Osteoblast (primary cell): ENCODE results near the gene PES1. TPM values are rescaled to one million over a fixed set of nuclear protein-coding genes. Genes with fewer than 3 reads are reported as not detected.
A peak's percentile ranks its signal among the peaks of the same experiment; 100 is the strongest.
"Not testable (repeated sequence)": the region's sequence is repeated elsewhere in the genome, so short reads cannot be mapped to it uniquely, and the experiment has no call there.

Experiments
- DNase-seq: peaks from one replicate; pipeline ENCODE4 v3.0.0; 2011; ENCODE audit warnings: low spot score, mixed read lengths; ENCODE audit not compliant: insufficient read length; ENCODE audit errors: missing footprints
- H2AFZ ChIP-seq: 2 replicates; pipeline ENCODE4 v1.6.0; 2011; ENCODE audit warnings: mild to moderate bottlenecking, low read length
- H3K27ac ChIP-seq: 2 replicates; pipeline ENCODE4 v1.5.1; 2011; ENCODE audit warnings: mild to moderate bottlenecking, low read depth, low read length, moderate library complexity
- H3K27me3 ChIP-seq: 2 replicates; pipeline ENCODE4 v1.6.0; 2012; ENCODE audit warnings: mild to moderate bottlenecking, control low read depth, inconsistent platforms, low read length, moderate library complexity; ENCODE audit not compliant: insufficient read depth
- H3K36me3 ChIP-seq: 2 replicates; pipeline ENCODE4 v1.5.1; 2011; ENCODE audit warnings: mild to moderate bottlenecking, low read length, control low read depth, moderate library complexity; ENCODE audit not compliant: insufficient read depth
- H3K4me1 ChIP-seq: 2 replicates; pipeline ENCODE4 v1.5.1; 2011; ENCODE audit warnings: mild to moderate bottlenecking, low read length, control low read depth, moderate library complexity; ENCODE audit not compliant: insufficient read depth
- H3K4me2 ChIP-seq: 2 replicates; pipeline ENCODE4 v1.6.0; 2011; ENCODE audit warnings: mild to moderate bottlenecking, low read length; ENCODE audit not compliant: insufficient read depth
- H3K4me3 ChIP-seq: fragments of 200-600 bp; sonication (generic); 3 replicates; pipeline ENCODE4 v1.5.1; 2012; ENCODE audit warnings: mild to moderate bottlenecking, low read length, inconsistent platforms; ENCODE audit not compliant: insufficient read depth
- H3K79me2 ChIP-seq: 2 replicates; pipeline ENCODE4 v1.6.0; 2012; ENCODE audit warnings: mild to moderate bottlenecking, low read length, control low read depth, inconsistent platforms; ENCODE audit not compliant: insufficient read depth
- H3K9me3 ChIP-seq: 2 replicates; pipeline ENCODE4 v1.5.1; 2011; ENCODE audit warnings: low read depth, low read length, control low read depth
- H4K20me1 ChIP-seq: 2 replicates; pipeline ENCODE4 v1.6.0; 2012; ENCODE audit warnings: mild to moderate bottlenecking, low read length, control low read depth; ENCODE audit not compliant: insufficient read depth
- total RNA-seq: library from RNA; depleted of rRNA; stranded (reverse); fragments of >200 nt; gene quantifications from 2 replicates; pipeline ENCODE4 v1.2.3, GENCODE V29; 2012
- TF ChIP-seq, protein P1 (sequence below): IDR thresholded peaks from 2 replicates; pipeline ENCODE4 v1.5.1; 2011; ENCODE audit warnings: mild to moderate bottlenecking, low read depth, low read length, moderate library complexity; ENCODE audit errors: extremely low read depth

Gene PES1
- total RNA-seq, 1 donor, result 64.8 TPM

DNA sequence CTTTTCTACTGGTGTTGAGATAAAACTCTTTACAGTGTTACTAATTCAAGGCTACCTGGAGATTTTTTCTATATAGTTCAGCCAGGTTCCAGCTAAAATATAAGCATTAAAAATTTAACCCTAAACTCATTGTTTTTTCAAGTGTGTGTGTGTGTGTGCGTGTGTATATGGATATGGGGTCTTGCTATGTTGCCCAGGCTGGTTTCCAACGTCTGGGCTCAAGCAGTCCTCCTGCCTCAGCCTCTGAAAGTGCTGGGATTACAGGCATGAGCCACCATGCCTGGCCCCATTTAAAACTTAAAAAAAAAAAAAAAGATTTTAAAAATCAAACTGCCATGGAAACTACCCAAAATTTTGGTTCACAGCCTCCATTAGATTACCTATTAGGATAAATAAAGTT is 4.5 kb upstream of the PES1 start:
- TF ChIP-seq, protein P1, sequence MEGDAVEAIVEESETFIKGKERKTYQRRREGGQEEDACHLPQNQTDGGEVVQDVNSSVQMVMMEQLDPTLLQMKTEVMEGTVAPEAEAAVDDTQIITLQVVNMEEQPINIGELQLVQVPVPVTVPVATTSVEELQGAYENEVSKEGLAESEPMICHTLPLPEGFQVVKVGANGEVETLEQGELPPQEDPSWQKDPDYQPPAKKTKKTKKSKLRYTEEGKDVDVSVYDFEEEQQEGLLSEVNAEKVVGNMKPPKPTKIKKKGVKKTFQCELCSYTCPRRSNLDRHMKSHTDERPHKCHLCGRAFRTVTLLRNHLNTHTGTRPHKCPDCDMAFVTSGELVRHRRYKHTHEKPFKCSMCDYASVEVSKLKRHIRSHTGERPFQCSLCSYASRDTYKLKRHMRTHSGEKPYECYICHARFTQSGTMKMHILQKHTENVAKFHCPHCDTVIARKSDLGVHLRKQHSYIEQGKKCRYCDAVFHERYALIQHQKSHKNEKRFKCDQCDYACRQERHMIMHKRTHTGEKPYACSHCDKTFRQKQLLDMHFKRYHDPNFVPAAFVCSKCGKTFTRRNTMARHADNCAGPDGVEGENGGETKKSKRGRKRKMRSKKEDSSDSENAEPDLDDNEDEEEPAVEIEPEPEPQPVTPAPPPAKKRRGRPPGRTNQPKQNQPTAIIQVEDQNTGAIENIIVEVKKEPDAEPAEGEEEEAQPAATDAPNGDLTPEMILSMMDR, result no peak
- no peaks in the 10 kb centered on the region for H3K9me3 ChIP-seq
- H3K4me2 ChIP-seq, result no peak overlapping the region
- peaks cover 6% of the 10 kb centered on the region for H3K79me2 ChIP-seq
- H2AFZ ChIP-seq, result no peak overlapping the region
- H3K36me3 ChIP-seq, result no peaks in the 10 kb centered on the region
- no peaks in the 10 kb centered on the region for H4K20me1 ChIP-seq
- no peaks in the 10 kb centered on the region for H3K4me1 ChIP-seq
- H3K4me3 ChIP-seq, result no peak overlapping the region
- H3K27me3 ChIP-seq, result peaks cover 5% of the 10 kb centered on the region
- no peak for DNase-seq
- H3K27ac ChIP-seq, result no peak overlapping the region

DNA sequence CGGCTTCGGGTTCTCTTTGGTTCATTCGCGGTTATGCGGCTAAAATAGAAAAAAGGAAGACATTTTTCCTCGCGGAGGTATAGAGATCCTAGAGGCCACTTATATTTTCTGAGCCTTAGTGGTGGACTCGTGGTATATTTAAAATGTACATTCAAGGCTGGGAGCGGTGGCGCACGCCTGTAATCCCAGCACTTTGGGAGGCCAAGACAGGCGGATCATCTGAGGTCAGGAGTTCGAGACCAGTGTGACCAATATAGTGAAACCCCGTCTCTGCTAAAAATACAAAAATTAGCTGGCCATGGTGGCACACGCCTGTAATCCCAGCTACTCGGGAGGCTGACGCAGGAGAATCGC is 627 bp upstream of the PES1 start:
- H3K4me2 ChIP-seq, result peak overlapping the region; percentile 93
- peak overlapping the region; percentile 85 for H3K4me3 ChIP-seq
- H3K9me3 ChIP-seq, H3K27me3 ChIP-seq, H3K4me1 ChIP-seq, DNase-seq: not testable (repeated sequence)
- peak overlapping the region; percentile 96 for H3K27ac ChIP-seq
- H2AFZ ChIP-seq, result peak overlapping the region; percentile 70
- peaks cover 35% of the 10 kb centered on the region for H3K79me2 ChIP-seq
- peaks cover 20% of the 10 kb centered on the region for H4K20me1 ChIP-seq
- peaks cover 23% of the 10 kb centered on the region for H3K36me3 ChIP-seq

DNA sequence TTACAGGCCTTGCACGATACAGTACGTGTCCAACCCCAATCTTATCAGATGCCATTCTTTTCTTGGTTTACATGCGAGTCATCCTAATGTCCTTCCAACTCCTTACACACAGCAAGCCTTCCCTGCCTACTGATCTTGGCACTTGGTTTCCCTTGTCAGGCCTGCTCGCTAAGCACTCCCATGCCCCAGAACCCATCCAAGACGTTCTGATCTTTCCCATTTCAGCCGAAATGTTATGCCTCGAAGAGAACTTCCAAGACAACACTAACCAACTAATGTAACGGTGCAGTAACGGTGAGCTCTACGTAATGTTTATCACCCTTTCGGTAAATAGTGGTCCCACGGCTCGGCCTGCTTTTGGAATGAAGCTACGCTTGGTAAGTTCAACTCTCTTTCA is 521 bp downstream of the PES1 start:
- Histone ChIP-seq H3K27me3 (peaks cover 5% of the 10 kb centered on the region), H3K4me1 (peaks cover 8% of the 10 kb centered on the region), H3K4me2 (peak overlapping the region; percentile 93), H4K20me1 (peaks cover 20% of the 10 kb centered on the region), H3K27ac (peak overlapping the region; percentile 96), H3K79me2 (peaks cover 36% of the 10 kb centered on the region), H3K4me3 (peak overlapping the region; percentile 85), H2AFZ (peak overlapping the region; percentile 58), H3K36me3 (peaks cover 34% of the 10 kb centered on the region), H3K9me3 (no peaks in the 10 kb centered on the region)
- TF ChIP-seq, protein P1, result no peak
- DNase-seq, result peak; percentile 55

DNA sequence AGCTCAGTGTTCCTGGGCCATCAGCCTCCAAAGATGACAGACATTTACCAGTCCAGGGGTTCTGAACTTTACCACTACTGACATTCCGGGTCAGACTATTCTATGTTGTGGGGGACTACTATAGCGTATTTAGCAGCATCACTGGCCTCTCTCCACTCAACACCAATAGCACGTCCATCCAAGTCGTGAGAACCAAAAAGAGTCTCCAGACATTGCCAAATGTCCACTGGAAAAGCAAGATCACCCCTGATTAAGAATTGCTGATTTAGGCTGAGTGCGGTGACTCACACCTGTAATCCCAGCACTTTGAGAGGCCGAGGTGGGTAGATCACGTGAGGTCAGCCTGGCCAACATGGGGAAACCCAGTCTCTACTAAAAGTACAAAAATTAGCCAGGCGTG is 5.3 kb downstream of the PES1 start:
- TF ChIP-seq, protein P1, result no peak
- Histone ChIP-seq H3K9me3 (no peaks in the 10 kb centered on the region), H3K27me3 (no peaks in the 10 kb centered on the region), H3K4me1 (peaks cover 18% of the 10 kb centered on the region), H3K36me3 (peaks cover 70% of the 10 kb centered on the region), H4K20me1 (peaks cover 29% of the 10 kb centered on the region), H3K27ac (peak overlapping the region; percentile 14), H3K4me2 (no peak overlapping the region), H3K79me2 (peaks cover 34% of the 10 kb centered on the region), H2AFZ (no peak overlapping the region), H3K4me3 (no peak overlapping the region)
- DNase-seq, result no peak
